ENCODE measurements around the gene ADGRA1.

Gene ADGRA1

GRCh38 chr10:133079836-133080682 lies 7.7 kb upstream of the ADGRA1 start:
- Histone ChIP-seq H3K9me2 (replicated peaks; ENCODE audit: insufficient read depth, low read length) (no peaks in the 10 kb centered on the region), H3K9ac (ENCODE audit: low read length) (no peak overlapping the region), H3K4me3 (ENCODE audit: low read length) (no peak overlapping the region), H3K4me1 (ENCODE audit: low read length) (no peaks in the 10 kb centered on the region), H3K4me2 (ENCODE audit: low read depth, low read length) (no peak overlapping the region), H2AFZ (ENCODE audit: low read length) (no peak overlapping the region), H4K20me1 (ENCODE audit: insufficient read depth, low read length) (no peaks in the 10 kb centered on the region), H3K9me3 (replicated peaks; ENCODE audit: insufficient read depth, low read length) (no peaks in the 10 kb centered on the region), H3K27ac (ENCODE audit: low read length) (no peak overlapping the region), H3F3A (ENCODE audit: insufficient read depth, low read length) (no peaks in the 10 kb centered on the region), H3K27me3 (replicated peaks; ENCODE audit: insufficient read depth, low read length) (peaks cover 20% of the 10 kb centered on the region), H3K36me3 (replicated peaks; ENCODE audit: insufficient read depth, low read length) (no peaks in the 10 kb centered on the region), H3K79me2 (ENCODE audit: low read length) (no peaks in the 10 kb centered on the region)
- TF ChIP-seq EZH2phosphoT487 (IDR thresholded peaks at IDR 0.05; ENCODE audit: low read length) (no peak), CTCF (IDR thresholded peaks at IDR 0.05; ENCODE audit: low read length) (no peak), EZH2 (optimal IDR thresholded peaks at IDR 0.05; ENCODE audit: low read depth, low read length) (no peak)
- no peak for DNase-seq

DNA sequence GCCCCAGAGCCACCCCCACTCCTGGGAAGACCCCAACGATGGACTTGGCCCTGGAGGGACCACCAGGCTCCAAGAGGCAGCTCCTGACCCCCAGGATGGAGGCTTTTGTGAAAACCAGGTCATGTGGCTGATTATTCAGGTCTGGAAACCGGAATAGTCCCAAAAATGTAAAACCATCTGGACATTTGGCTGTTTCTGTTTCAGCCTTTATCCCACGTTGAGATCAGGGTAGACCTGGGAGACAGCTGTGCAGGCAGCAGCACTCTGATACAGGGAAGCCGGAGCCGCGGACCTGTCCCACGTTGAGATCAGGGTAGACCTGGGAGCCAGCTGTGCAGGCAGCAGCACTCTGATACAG lies 7.1 kb upstream of the ADGRA1 start:
- H3K27ac ChIP-seq (ENCODE audit: low read length): no peak overlapping the region
- DNase-seq: no peak
- no peak overlapping the region for H3K4me3 ChIP-seq (ENCODE audit: low read length)
- peaks cover 20% of the 10 kb centered on the region for H3K27me3 ChIP-seq (replicated peaks; ENCODE audit: insufficient read depth, low read length)
- no peaks in the 10 kb centered on the region for H4K20me1 ChIP-seq (ENCODE audit: insufficient read depth, low read length)
- no peak overlapping the region for H3K4me2 ChIP-seq (ENCODE audit: low read depth, low read length)
- no peaks in the 10 kb centered on the region for H3K79me2 ChIP-seq (ENCODE audit: low read length)
- H3K36me3 ChIP-seq (replicated peaks; ENCODE audit: insufficient read depth, low read length): no peaks in the 10 kb centered on the region
- no peaks in the 10 kb centered on the region for H3K9me2 ChIP-seq (replicated peaks; ENCODE audit: insufficient read depth, low read length)
- H3K9ac ChIP-seq (ENCODE audit: low read length): no peak overlapping the region
- no peaks in the 10 kb centered on the region for H3K9me3 ChIP-seq (replicated peaks; ENCODE audit: insufficient read depth, low read length)
- no peaks in the 10 kb centered on the region for H3F3A ChIP-seq (ENCODE audit: insufficient read depth, low read length)
- no peaks in the 10 kb centered on the region for H3K4me1 ChIP-seq (ENCODE audit: low read length)
- H2AFZ ChIP-seq (ENCODE audit: low read length): no peak overlapping the region
- TF ChIP-seq CTCF (IDR thresholded peaks at IDR 0.05; ENCODE audit: low read length) (no peak), EZH2phosphoT487 (IDR thresholded peaks at IDR 0.05; ENCODE audit: low read length) (no peak), EZH2 (optimal IDR thresholded peaks at IDR 0.05; ENCODE audit: low read depth, low read length) (no peak)

GRCh38 chr10:133081636-133082035 lies 6.1 kb upstream of the ADGRA1 start:
- H3K9me2 ChIP-seq (replicated peaks; ENCODE audit: insufficient read depth, low read length): no peaks in the 10 kb centered on the region
- no peaks in the 10 kb centered on the region for H3K4me1 ChIP-seq (ENCODE audit: low read length)
- no peaks in the 10 kb centered on the region for H3K79me2 ChIP-seq (ENCODE audit: low read length)
- no peaks in the 10 kb centered on the region for H3K9me3 ChIP-seq (replicated peaks; ENCODE audit: insufficient read depth, low read length)
- TF ChIP-seq CTCF (IDR thresholded peaks at IDR 0.05; ENCODE audit: low read length): no peak
- TF ChIP-seq EZH2phosphoT487 (IDR thresholded peaks at IDR 0.05; ENCODE audit: low read length): no peak
- TF ChIP-seq EZH2 (optimal IDR thresholded peaks at IDR 0.05; ENCODE audit: low read depth, low read length): no peak
- H3K4me2 ChIP-seq (ENCODE audit: low read depth, low read length): no peak overlapping the region
- no peaks in the 10 kb centered on the region for H3F3A ChIP-seq (ENCODE audit: insufficient read depth, low read length)
- H2AFZ ChIP-seq (ENCODE audit: low read length): no peak overlapping the region
- DNase-seq: no peak
- peaks cover 20% of the 10 kb centered on the region for H3K27me3 ChIP-seq (replicated peaks; ENCODE audit: insufficient read depth, low read length)
- H3K9ac ChIP-seq (ENCODE audit: low read length): no peak overlapping the region
- H3K36me3 ChIP-seq (replicated peaks; ENCODE audit: insufficient read depth, low read length): no peaks in the 10 kb centered on the region
- no peaks in the 10 kb centered on the region for H4K20me1 ChIP-seq (ENCODE audit: insufficient read depth, low read length)
- no peak overlapping the region for H3K4me3 ChIP-seq (ENCODE audit: low read length)
- H3K27ac ChIP-seq (ENCODE audit: low read length): no peak overlapping the region

Data from MM.1S (cell line).